Thoracic aorta (tissue), 2 donors: ENCODE results near the gene PTGR3. TPM values are rescaled to one million over a fixed set of nuclear protein-coding genes. Genes with fewer than 3 reads are reported as not detected.
"Not testable (repeated sequence)": the region's sequence is repeated elsewhere in the genome, so short reads cannot be mapped to it uniquely, and the experiment has no call there.

Experiments
- ATAC-seq: fragments of 150-250 bp; one replicate; pipeline ENCODE4 v1.8.0; 2017; ENCODE audit warnings: low read depth; ENCODE audit not compliant: insufficient number of reproducible peaks, low FRiP score
- DNase-seq: peaks from one replicate; pipeline ENCODE4 v3.0.0-alpha.2; 2020; ENCODE audit warnings: low spot score
- H3K27ac ChIP-seq, 2 donors: fragments of 200-600 bp; sonication (generic); 1 replicate in 1 of 2; 2 replicates in 1 of 2; pipeline ENCODE4 v1.5.1; 2016; ENCODE audit warnings: mild to moderate bottlenecking in 2 of 2, moderate library complexity in 2 of 2
- H3K27me3 ChIP-seq: fragments of 200-600 bp; sonication (generic); replicated peaks from 2 replicates; pipeline ENCODE4 v1.6.0; 2016; ENCODE audit warnings: mild to moderate bottlenecking; ENCODE audit not compliant: insufficient read depth
- H3K36me3 ChIP-seq: fragments of 200-600 bp; sonication (generic); one replicate; pipeline ENCODE4 v1.5.1; 2016
- H3K4me1 ChIP-seq, 2 donors: fragments of 200-600 bp; sonication (generic); 1 replicate in 1 of 2; 2 replicates in 1 of 2; pipeline versions ENCODE4 v1.5.1 to v1.6.0; 2016; ENCODE audit warnings: low read depth in 2 of 2, mild to moderate bottlenecking in 1 of 2; ENCODE audit not compliant: control insufficient read depth in 1 of 2
- H3K4me3 ChIP-seq: fragments of 200-600 bp; sonication (generic); 2 replicates; pipeline ENCODE4 v1.5.1; 2016; ENCODE audit warnings: mild to moderate bottlenecking
- H3K9me3 ChIP-seq: fragments of 200-600 bp; sonication (generic); 2 replicates; pipeline ENCODE4 v1.5.1; 2016
- total RNA-seq, 2 donors: library from RNA; depleted of rRNA; stranded (reverse); fragments of >200 nt; gene quantifications; one replicate each; pipeline versions ENCODE4 v1.1.0 to v1.2.3, GENCODE V29; 2016
- TF ChIP-seq, protein P1 (sequence below): fragments of 200-600 bp; sonication (generic); IDR thresholded peaks from one replicate; pipeline ENCODE4 v1.5.1; 2019; ENCODE audit warnings: antibody characterized with exemption

Gene PTGR3
- total RNA-seq, 2 donors from 2014 or later: 11.2 to 21.7 TPM

DNA sequence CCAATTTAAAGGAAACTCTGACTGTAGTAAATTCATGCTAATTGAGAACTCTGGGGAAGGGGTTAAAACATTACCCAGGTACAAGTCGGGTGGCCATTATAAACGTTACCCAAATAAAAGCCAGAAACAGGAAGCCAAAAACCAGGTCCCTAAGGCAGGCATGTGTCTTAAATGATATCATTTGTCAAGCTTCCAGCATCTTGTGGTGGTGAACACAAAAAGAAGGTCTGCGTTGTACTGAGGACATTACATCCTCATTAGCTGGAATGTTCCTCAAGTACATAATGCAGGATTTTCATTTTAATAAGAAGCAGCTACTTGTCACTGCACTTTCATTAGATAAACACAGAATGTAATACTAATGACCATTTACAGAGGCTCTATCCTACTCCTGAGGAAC lies 10.9 kb downstream of the PTGR3 start:
- H3K9me3 ChIP-seq: no peaks in the 10 kb centered on the region
- DNase-seq (no peak), ATAC-seq (no peak)
- no peak overlapping the region for H3K27ac ChIP-seq
- H3K4me3 ChIP-seq: no peak overlapping the region
- TF ChIP-seq, protein P1, sequence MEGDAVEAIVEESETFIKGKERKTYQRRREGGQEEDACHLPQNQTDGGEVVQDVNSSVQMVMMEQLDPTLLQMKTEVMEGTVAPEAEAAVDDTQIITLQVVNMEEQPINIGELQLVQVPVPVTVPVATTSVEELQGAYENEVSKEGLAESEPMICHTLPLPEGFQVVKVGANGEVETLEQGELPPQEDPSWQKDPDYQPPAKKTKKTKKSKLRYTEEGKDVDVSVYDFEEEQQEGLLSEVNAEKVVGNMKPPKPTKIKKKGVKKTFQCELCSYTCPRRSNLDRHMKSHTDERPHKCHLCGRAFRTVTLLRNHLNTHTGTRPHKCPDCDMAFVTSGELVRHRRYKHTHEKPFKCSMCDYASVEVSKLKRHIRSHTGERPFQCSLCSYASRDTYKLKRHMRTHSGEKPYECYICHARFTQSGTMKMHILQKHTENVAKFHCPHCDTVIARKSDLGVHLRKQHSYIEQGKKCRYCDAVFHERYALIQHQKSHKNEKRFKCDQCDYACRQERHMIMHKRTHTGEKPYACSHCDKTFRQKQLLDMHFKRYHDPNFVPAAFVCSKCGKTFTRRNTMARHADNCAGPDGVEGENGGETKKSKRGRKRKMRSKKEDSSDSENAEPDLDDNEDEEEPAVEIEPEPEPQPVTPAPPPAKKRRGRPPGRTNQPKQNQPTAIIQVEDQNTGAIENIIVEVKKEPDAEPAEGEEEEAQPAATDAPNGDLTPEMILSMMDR: no peak
- no peaks in the 10 kb centered on the region for H3K27me3 ChIP-seq
- no peaks in the 10 kb centered on the region for H3K36me3 ChIP-seq
- H3K4me1 ChIP-seq: peaks cover 3 to 28% of the 10 kb centered on the region in 2 donors

DNA sequence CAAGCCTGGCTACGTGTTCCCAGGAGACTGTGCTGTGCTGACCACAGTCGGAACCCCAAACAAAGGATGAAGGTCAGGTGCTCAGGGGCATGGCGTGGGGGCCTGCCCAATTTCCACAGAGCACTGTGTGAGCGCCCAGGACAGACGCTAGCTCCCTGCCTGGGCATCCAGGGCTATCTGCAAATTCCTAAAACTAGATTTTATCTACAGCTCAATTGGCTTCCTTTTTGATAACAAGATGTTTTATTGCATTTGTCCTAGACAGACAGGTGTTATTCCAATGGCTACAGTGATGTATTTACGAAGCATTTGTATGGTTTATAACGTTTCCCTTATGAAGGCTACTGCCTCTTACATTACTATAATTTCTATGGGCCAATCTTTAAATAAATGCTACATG lies 16.0 kb downstream of the PTGR3 start:
- no peak overlapping the region for H3K27ac ChIP-seq

DNA sequence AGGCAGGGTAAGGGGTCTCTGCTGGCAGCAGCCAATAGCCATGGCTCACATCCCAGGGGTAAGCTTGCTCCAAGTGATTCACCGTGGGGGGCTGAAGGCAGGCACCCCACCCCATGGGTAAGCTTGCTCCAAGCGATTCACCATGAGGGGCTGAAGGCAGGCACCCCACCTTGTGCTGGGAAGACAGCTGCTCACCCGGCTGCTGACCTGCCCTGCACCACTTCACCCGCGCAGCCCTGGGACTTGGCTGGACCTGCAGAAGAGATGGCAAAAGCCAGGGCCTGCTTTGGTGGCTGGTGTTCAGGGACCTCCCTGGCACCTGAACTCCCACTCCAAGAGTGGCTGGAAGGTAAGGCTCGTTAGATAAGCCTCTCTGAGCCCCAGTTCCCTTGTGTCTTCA lies 19.2 kb downstream of the PTGR3 start:
- H3K4me3 ChIP-seq: no peak overlapping the region
- H3K27ac ChIP-seq: no peak overlapping the region
- no peaks in the 10 kb centered on the region for H3K36me3 ChIP-seq
- H3K27me3 ChIP-seq: no peaks in the 10 kb centered on the region
- DNase-seq: no peak
- H3K9me3 ChIP-seq: no peaks in the 10 kb centered on the region
- no peak for ATAC-seq
- no peaks in the 10 kb centered on the region for H3K4me1 ChIP-seq
- TF ChIP-seq, protein P1: no peak

More for the DNA sequence above, 16.0 kb downstream of the PTGR3 start:
- DNase-seq: no peak
- ATAC-seq: no peak
- Histone ChIP-seq H3K9me3 (no peaks in the 10 kb centered on the region), H3K4me1 (no peaks in the 10 kb centered on the region), H3K27me3 (no peaks in the 10 kb centered on the region), H3K4me3 (no peak overlapping the region), H3K36me3 (no peaks in the 10 kb centered on the region)
- TF ChIP-seq, protein P1: no peak

DNA sequence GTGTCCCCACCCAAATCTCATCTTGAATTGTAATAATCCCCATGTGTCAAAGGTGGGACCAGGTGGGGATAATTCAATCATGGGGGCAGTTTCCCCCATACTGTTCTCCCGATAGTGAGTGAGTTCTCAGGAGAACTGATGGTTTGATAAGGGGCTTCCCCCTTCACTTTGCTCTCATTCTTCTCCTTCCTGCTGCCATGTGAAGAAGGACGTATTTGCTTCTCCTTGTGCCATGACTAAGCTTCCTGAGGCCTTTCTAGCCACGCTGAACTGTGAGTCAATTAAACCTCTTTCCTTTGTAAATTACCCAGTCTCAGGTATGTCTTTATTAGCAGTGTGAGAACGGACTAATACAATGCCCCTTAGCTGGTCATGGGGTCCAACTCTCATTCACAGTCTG lies 21.2 kb downstream of the PTGR3 start:
- DNase-seq, H3K27ac ChIP-seq, H3K9me3 ChIP-seq, ATAC-seq, H3K4me1 ChIP-seq, H3K36me3 ChIP-seq, H3K4me3 ChIP-seq, H3K27me3 ChIP-seq: not testable (repeated sequence)

DNA sequence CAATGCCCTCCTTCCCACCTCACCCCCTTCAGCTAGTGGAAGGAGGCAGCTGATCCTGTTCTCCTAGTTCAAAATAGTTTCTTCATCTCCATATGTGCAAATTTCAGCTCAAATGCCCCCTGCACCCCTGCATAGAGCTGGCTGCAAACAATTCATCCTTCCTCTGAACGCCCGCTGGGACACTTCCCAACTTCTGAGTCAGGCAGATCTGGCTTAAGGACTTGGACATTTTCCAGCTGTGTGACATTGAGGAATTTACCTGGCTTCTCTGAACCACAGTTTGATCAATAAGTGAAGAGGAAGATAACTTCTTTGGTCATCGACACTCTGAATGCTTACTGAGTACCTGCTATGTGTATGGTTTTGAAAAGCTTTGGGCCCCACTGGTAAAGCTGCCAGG lies 23.5 kb downstream of the PTGR3 start:
- no peak for DNase-seq
- H3K9me3 ChIP-seq: no peaks in the 10 kb centered on the region
- H3K4me3 ChIP-seq: no peak overlapping the region
- H3K36me3 ChIP-seq: no peaks in the 10 kb centered on the region
- no peak overlapping the region for H3K27ac ChIP-seq
- TF ChIP-seq, protein P1: no peak
- ATAC-seq: no peak
- H3K4me1 ChIP-seq: no peaks in the 10 kb centered on the region
- no peaks in the 10 kb centered on the region for H3K27me3 ChIP-seq

DNA sequence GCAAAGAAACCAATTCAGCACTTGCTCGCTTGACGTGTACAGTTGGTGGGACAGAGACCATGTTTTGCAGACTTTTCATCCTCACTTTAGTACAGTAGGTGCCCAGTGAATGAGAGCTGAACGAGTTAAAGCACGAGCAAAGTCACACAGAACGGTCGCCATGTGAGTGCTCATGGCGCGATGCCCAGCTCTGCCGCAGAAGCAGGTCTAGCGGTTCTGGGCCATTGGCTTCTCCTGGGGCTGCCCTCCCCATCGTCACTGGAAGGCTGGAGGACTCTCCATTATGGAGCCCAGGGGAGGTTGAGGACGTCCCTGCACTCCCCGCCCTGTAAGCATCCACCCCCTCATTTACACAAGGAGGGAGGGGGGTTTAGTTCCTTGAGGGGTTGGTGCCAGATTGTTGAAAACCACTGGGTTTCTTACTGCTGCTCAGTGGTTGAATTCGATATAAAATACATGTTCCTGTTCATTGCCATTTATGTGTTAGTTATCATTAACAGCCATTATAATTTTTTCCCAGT lies 24.9 kb downstream of the PTGR3 start:
- Histone ChIP-seq H3K27ac (no peak overlapping the region), H3K4me3 (no peak overlapping the region), H3K36me3 (no peaks in the 10 kb centered on the region), H3K4me1 (no peaks in the 10 kb centered on the region), H3K27me3 (no peaks in the 10 kb centered on the region), H3K9me3 (no peaks in the 10 kb centered on the region)
- TF ChIP-seq, protein P1: no peak
- no peak for DNase-seq
- ATAC-seq: no peak
